ENCODE data around the gene ATXN1. TPM values are rescaled to one million over a fixed set of nuclear protein-coding genes. Genes with fewer than 3 reads are reported as not detected.

Gene ATXN1
- total RNA-seq, 4 donors from 2014 or later = 24.9 to 48.0 (median 36.8) TPM

DNA sequence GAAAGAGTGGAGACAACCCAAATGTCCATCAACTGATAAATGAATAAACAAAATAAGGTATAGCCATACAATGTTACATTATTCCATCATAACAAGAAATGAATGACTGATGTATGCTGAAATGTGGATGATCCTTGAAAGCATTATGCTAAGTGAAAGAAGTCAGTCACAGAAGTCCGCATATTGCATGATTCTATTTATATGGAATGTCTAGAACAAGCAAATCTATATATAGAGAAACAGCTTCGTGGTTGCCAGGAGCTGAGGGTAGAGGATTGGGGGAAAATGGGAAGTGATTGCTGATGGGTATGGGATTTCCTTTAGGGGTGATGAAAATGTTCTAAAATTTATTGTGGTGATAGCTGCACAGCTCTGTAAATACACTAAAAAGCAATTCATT is 196.8 kb downstream of the ATXN1 start:
- Histone ChIP-seq H3K4me3 (no peak overlapping the region), H3K36me3 (no peaks in the 10 kb centered on the region), H3K27me3 (no peaks in the 10 kb centered on the region), H3K4me1 (peaks cover 0 to 10% (median 2%) of the 10 kb centered on the region in 4 donors), H3K27ac (no peak overlapping the region), H3K9me3 (no peaks in the 10 kb centered on the region)
- 32 to 43% methylated on average over 2 of the region's 2 CpGs for WGBS, 2 donors
- no peak for DNase-seq (ENCODE audit: low spot score in 2 of 2)
- TF ChIP-seq EP300 (IDR thresholded peaks at IDR 0.05) (no peak), POLR2A (IDR thresholded peaks at IDR 0.05) (no peak)
- TF ChIP-seq, protein P1, sequence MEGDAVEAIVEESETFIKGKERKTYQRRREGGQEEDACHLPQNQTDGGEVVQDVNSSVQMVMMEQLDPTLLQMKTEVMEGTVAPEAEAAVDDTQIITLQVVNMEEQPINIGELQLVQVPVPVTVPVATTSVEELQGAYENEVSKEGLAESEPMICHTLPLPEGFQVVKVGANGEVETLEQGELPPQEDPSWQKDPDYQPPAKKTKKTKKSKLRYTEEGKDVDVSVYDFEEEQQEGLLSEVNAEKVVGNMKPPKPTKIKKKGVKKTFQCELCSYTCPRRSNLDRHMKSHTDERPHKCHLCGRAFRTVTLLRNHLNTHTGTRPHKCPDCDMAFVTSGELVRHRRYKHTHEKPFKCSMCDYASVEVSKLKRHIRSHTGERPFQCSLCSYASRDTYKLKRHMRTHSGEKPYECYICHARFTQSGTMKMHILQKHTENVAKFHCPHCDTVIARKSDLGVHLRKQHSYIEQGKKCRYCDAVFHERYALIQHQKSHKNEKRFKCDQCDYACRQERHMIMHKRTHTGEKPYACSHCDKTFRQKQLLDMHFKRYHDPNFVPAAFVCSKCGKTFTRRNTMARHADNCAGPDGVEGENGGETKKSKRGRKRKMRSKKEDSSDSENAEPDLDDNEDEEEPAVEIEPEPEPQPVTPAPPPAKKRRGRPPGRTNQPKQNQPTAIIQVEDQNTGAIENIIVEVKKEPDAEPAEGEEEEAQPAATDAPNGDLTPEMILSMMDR (IDR thresholded peaks at IDR 0.05) = no peak

DNA sequence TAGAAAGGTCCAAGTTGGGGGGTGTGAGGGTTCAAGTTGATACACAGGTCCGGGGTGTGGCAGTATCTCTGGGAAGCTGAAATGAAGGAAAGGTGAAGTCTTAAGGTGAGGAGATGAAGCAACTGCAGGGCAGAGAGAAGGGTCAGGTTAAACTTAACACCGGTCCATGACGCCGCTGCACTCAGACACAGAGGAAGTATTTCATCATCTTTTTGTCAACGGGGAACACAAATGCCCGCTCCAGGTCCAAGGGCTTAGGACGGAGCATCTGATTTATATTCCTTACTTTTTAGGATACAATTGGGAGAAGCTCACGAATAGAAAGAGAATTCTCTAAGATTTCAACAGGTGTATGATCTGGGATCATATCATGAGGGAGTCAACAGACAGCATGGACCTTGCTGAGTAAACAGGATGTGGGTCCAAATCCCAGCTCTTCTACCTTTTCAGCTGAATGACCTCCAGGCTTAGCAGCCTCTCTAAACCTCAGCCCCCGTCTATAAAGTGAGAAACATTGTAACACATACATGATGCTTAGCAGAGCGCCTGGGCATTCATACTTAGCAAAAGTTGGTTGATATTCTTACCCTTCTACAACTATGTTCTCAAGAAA is 197.5 kb downstream of the ATXN1 start:
- no peak for DNase-seq (ENCODE audit: low spot score in 2 of 2)
- WGBS, 2 donors = 93 to 94% methylated on average over 10 of the region's 10 CpGs
- Histone ChIP-seq H3K4me1 (peaks cover 0 to 17% (median 5%) of the 10 kb centered on the region in 4 donors), H3K27me3 (no peaks in the 10 kb centered on the region), H3K36me3 (no peaks in the 10 kb centered on the region), H3K9me3 (no peaks in the 10 kb centered on the region), H3K27ac (no peak overlapping the region), H3K4me3 (no peak overlapping the region)
- TF ChIP-seq POLR2A (IDR thresholded peaks at IDR 0.05) (no peak), EP300 (IDR thresholded peaks at IDR 0.05) (no peak)
- TF ChIP-seq, protein P1 (IDR thresholded peaks at IDR 0.05) = no peak

- Histone ChIP-seq H3K27ac (no peak overlapping the region), H3K27me3 (no peaks in the 10 kb centered on the region)
- 48 to 74% methylated on average over 2 of the region's 2 CpGs for WGBS, 2 donors
These were observed 198.8 kb downstream of the ATXN1 start for GRCh38 chr6:16562498-16562897.

DNA sequence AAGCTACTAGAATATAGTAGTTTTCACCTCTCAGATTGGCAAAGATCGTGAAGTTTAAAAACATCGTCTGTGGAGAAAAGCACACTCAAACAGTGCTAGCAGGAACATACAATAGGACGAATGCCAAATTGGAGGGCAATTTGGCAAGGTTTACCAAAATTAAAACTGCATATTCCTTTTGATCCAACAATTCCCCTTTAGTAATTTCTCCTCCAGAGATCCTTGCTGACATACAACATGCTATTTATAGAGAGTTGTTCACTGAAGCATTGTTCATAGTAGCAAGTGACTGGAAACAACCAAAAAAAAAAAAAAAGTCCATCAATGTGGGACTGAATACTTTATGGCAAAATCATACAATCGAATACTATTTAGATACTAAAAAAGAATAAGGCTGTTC is 202.2 kb downstream of the ATXN1 start:
- Histone ChIP-seq H3K27ac (peak overlapping the region in 2 of 4 donors; percentile 37 to 38), H3K9me3 (no peaks in the 10 kb centered on the region)

More at GRCh38 chr6:16562498-16562897, 198.8 kb downstream of the ATXN1 start:
- Histone ChIP-seq H3K9me3 (no peaks in the 10 kb centered on the region), H3K36me3 (no peaks in the 10 kb centered on the region), H3K4me3 (no peak overlapping the region), H3K4me1 (peaks cover 0 to 19% (median 6%) of the 10 kb centered on the region in 4 donors)
- DNase-seq (ENCODE audit: low spot score in 2 of 2) = no peak
- no peak for TF ChIP-seq EP300 (IDR thresholded peaks at IDR 0.05)
- TF ChIP-seq, protein P1 (IDR thresholded peaks at IDR 0.05) = no peak
- TF ChIP-seq POLR2A (IDR thresholded peaks at IDR 0.05) = no peak

GRCh38 chr6:16555550-16555949 is 205.7 kb downstream of the ATXN1 start:
- WGBS, 2 donors = 63 to 72% methylated on average over 3 of the region's 3 CpGs
- H3K36me3 ChIP-seq = no peaks in the 10 kb centered on the region

More for the DNA sequence above, 202.2 kb downstream of the ATXN1 start:
- Histone ChIP-seq H3K4me1 (peaks cover 0 to 13% (median 6%) of the 10 kb centered on the region in 4 donors), H3K27me3 (no peaks in the 10 kb centered on the region), H3K4me3 (no peak overlapping the region), H3K36me3 (no peaks in the 10 kb centered on the region)
- WGBS, 2 donors = 15 to 35% methylated on average over 4 of the region's 4 CpGs
- DNase-seq (ENCODE audit: low spot score in 2 of 2) = no peak
- TF ChIP-seq EP300 (IDR thresholded peaks at IDR 0.05) (no peak), POLR2A (IDR thresholded peaks at IDR 0.05) (no peak)
- TF ChIP-seq, protein P1 (IDR thresholded peaks at IDR 0.05) = no peak

More at GRCh38 chr6:16555550-16555949, 205.7 kb downstream of the ATXN1 start:
- no peak for DNase-seq (ENCODE audit: low spot score in 2 of 2)
- H3K9me3 ChIP-seq = no peaks in the 10 kb centered on the region
- no peak overlapping the region for H3K4me3 ChIP-seq
- H3K27ac ChIP-seq = peak overlapping the region in 2 of 4 donors; percentile 48 to 52
- peaks cover 0 to 13% (median 6%) of the 10 kb centered on the region in 4 donors for H3K4me1 ChIP-seq
- TF ChIP-seq, protein P1 (IDR thresholded peaks at IDR 0.05) = no peak
- TF ChIP-seq EP300 (IDR thresholded peaks at IDR 0.05) = peak in 1 of 2 donors; percentile 18
- TF ChIP-seq POLR2A (IDR thresholded peaks at IDR 0.05) = no peak
- no peaks in the 10 kb centered on the region for H3K27me3 ChIP-seq
